ENCODE data around the gene EYA2.
"Not testable (repeated sequence)": the region's sequence is repeated elsewhere in the genome, so short reads cannot be mapped to it uniquely, and the experiment has no call there.

The EYA2 gene

GRCh38 chr20:47165376-47165865 lies 270.8 kb downstream of the EYA2 start:
- no peak overlapping the region for H3K4me3 ChIP-seq (ENCODE audit: control insufficient read depth, low read depth, low read length)
- DNase-seq (ENCODE audit: low read depth): no peak
- no peak for TF ChIP-seq CTCF (IDR thresholded peaks at IDR 0.05; ENCODE audit: control insufficient read depth, insufficient read depth, low read depth, low read length, missing control alignments)

GRCh38 chr20:47167846-47168245 lies 273.2 kb downstream of the EYA2 start:
- H3K4me3 ChIP-seq (ENCODE audit: control insufficient read depth, low read depth, low read length): no peak overlapping the region
- no peak for TF ChIP-seq CTCF (IDR thresholded peaks at IDR 0.05; ENCODE audit: control insufficient read depth, insufficient read depth, low read depth, low read length, missing control alignments)
- no peak for DNase-seq (ENCODE audit: low read depth)

- no peak for TF ChIP-seq CTCF (IDR thresholded peaks at IDR 0.05; ENCODE audit: control insufficient read depth, insufficient read depth, low read depth, low read length, missing control alignments)
- no peak overlapping the region for H3K4me3 ChIP-seq (ENCODE audit: control insufficient read depth, low read depth, low read length)
- DNase-seq (ENCODE audit: low read depth): no peak
Observed at GRCh38 chr20:47172579-47172978, 277.9 kb downstream of the EYA2 start.

- peak; percentile 10 for TF ChIP-seq CTCF (IDR thresholded peaks at IDR 0.05; ENCODE audit: control insufficient read depth, insufficient read depth, low read depth, low read length, missing control alignments)
- H3K4me3 ChIP-seq (ENCODE audit: control insufficient read depth, low read depth, low read length): no peak overlapping the region
- DNase-seq (ENCODE audit: low read depth): no peak
Observed at GRCh38 chr20:47173596-47174216, 279.1 kb downstream of the EYA2 start.

- DNase-seq (ENCODE audit: low read depth): no peak
- H3K4me3 ChIP-seq (ENCODE audit: control insufficient read depth, low read depth, low read length): no peak overlapping the region
- no peak for TF ChIP-seq CTCF (IDR thresholded peaks at IDR 0.05; ENCODE audit: control insufficient read depth, insufficient read depth, low read depth, low read length, missing control alignments)
Observed at GRCh38 chr20:47174456-47175243, 280.0 kb downstream of the EYA2 start.

- DNase-seq (ENCODE audit: low read depth): no peak
- H3K4me3 ChIP-seq (ENCODE audit: control insufficient read depth, low read depth, low read length): no peak overlapping the region
- TF ChIP-seq CTCF (IDR thresholded peaks at IDR 0.05; ENCODE audit: control insufficient read depth, insufficient read depth, low read depth, low read length, missing control alignments): no peak
Observed at GRCh38 chr20:47175493-47175892, 280.9 kb downstream of the EYA2 start.

GRCh38 chr20:47176217-47176616 lies 281.6 kb downstream of the EYA2 start:
- DNase-seq (ENCODE audit: low read depth); H3K4me3 ChIP-seq (ENCODE audit: control insufficient read depth, low read depth, low read length): not testable (repeated sequence)
